ENCODE measurements around the gene AEN. TPM values are rescaled to one million over a fixed set of nuclear protein-coding genes. Genes with fewer than 3 reads are reported as not detected.
A peak's percentile ranks its signal among the peaks of the same experiment; 100 is the strongest.

AEN gene
- total RNA-seq, 2 experiments from 2014 or later: 40.7 to 43.7 TPM

DNA sequence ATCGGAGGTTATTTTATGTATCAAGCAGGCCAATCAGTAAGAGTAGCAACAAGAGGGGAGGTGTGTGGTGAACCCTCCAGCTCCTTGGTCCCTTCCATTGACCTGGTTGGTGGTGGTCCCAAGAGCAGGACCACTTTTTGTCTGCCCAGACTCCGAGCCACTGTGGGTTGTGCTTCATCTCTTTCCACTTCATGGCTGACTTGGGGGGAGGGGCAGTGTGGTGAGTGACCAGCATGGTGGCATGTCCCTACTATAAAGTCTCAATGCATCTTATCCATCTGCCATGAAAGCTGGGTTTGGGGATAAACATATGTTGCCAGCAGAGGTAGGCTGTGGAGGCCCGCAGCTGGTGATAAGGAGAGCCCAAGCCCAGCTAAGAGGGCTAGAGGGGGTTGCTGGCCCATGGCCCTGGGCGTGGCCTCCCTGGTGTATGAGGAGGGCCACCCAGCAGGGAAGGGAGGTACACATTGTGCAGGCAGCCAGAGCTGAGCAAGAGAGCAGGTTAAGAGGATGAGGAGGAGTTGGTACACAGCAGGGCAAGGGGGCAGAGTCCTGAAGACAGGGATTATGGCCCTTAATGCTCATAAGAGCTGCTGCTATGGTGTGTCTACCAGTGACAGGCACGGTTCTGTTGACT is 7.0 kb downstream of the AEN start:
- H3K9me3 Mint-ChIP-seq: no peaks in the 10 kb centered on the region
- DNase-seq (no peak), ATAC-seq (ENCODE audit: poor library complexity) (no peak)
- intact Hi-C loops (cut with DNase I, micrococcal nuclease): loop anchor here (10.0 kb wide), 4 partner anchors 387 to 707 kb away; partner anchors contain the start of genes POLG (in 2 of the 2) and FANCI (in 1 of the 2)
- Histone ChIP-seq H3K36me3 (ENCODE audit: insufficient read depth, low read length) (peaks cover 45% of the 10 kb centered on the region), H3K27ac (ENCODE audit: low read depth in 1 of 2, low read length in 2 of 2) (peak overlapping the region; percentile 65 to 75), H3K4me1 (ENCODE audit: insufficient read depth, low read length) (peaks cover 97% of the 10 kb centered on the region), H3K4me3 (ENCODE audit: low read length) (no peak overlapping the region), H3K9me3 (ENCODE audit: control insufficient read depth in 1 of 2, insufficient read depth in 1 of 2, low read length in 2 of 2) (no peaks in the 10 kb centered on the region), H3K27me3 (ENCODE audit: control insufficient read depth in 1 of 2, insufficient read depth in 2 of 2, low read length in 2 of 2) (no peaks in the 10 kb centered on the region)
- POLR2A ChIA-PET: interaction anchor here (0.7 to 6.2 kb wide), 7 partner anchors 20 to 267 kb away, joined by 3 to 83 read pairs (median 4); partner anchors contain the start of gene HAPLN3
- H3K4me1 Mint-ChIP-seq (ENCODE audit: low read depth): peaks cover 94% of the 10 kb centered on the region
- CTCF ChIA-PET: interaction anchor here (0.7 to 1.1 kb wide), 4 partner anchors 7 to 37 kb away, joined by 3 to 4 read pairs (median 3); no protein-coding TSS in a partner anchor
- peak overlapping the region; percentile 95 for H3K27ac Mint-ChIP-seq
- H3K36me3 Mint-ChIP-seq (ENCODE audit: low read depth): peaks cover 74% of the 10 kb centered on the region
- TF ChIP-seq, protein P1, sequence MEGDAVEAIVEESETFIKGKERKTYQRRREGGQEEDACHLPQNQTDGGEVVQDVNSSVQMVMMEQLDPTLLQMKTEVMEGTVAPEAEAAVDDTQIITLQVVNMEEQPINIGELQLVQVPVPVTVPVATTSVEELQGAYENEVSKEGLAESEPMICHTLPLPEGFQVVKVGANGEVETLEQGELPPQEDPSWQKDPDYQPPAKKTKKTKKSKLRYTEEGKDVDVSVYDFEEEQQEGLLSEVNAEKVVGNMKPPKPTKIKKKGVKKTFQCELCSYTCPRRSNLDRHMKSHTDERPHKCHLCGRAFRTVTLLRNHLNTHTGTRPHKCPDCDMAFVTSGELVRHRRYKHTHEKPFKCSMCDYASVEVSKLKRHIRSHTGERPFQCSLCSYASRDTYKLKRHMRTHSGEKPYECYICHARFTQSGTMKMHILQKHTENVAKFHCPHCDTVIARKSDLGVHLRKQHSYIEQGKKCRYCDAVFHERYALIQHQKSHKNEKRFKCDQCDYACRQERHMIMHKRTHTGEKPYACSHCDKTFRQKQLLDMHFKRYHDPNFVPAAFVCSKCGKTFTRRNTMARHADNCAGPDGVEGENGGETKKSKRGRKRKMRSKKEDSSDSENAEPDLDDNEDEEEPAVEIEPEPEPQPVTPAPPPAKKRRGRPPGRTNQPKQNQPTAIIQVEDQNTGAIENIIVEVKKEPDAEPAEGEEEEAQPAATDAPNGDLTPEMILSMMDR (IDR thresholded peaks at IDR 0.05): no peak
- no peaks in the 10 kb centered on the region for H3K27me3 Mint-ChIP-seq
- peak overlapping the region; percentile 75 for H3K4me3 Mint-ChIP-seq

DNA sequence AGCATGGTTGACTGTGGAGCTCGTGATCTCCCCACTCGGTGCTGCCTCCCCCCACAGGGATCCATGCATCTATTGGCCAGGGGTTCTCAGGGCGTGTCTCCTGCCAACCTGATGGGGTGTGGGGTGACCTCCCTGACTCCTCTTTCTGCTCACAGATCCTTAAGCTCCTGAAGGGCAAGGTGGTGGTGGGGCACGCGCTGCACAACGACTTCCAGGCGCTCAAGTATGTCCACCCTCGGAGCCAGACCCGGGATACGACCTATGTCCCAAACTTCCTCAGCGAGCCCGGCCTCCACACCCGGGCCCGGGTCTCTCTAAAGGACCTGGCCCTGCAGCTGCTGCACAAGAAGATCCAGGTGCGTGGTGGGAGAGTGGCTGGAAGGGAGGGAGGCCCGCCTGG is 7.9 kb downstream of the AEN start:
- POLR2A ChIA-PET: interaction anchor here (6.2 kb wide), 1 partner anchor 26 kb away, joined by 83 read pairs; no protein-coding TSS in a partner anchor
- Mint-ChIP-seq H3K36me3 (ENCODE audit: low read depth) (peaks cover 76% of the 10 kb centered on the region), H3K27me3 (no peaks in the 10 kb centered on the region)

DNA sequence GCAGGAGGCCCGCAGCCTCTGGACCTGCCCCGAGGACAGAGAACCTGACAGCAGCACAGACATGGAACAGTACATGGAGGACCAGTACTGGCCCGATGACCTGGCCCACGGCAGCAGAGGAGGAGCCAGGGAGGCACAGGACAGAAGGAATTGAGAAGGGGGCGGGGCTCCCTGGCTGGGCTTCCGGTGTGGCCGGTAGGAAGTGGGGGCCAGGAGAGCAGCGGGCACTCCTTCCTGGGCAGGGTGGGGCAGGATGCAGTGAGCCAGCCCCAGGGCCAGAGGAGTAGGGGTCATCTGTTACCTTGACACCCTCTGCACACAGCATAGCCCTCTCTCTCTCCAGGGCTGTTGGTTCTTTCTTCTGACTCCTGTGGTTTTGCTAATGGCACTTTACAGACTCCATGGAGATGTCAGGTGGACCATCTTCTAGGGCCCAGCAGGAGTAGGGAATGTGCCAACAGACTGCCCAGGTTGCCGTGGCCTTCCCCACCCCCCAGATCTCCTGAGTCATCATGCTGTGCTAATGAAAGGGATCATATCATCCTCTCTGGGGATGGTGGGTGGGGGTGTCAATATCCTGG is 9.1 kb downstream of the AEN start:
- Histone ChIP-seq H3K4me1 (ENCODE audit: insufficient read depth, low read length) (peaks cover 96% of the 10 kb centered on the region), H3K36me3 (ENCODE audit: insufficient read depth, low read length) (peaks cover 45% of the 10 kb centered on the region), H3K9me3 (ENCODE audit: control insufficient read depth in 1 of 2, insufficient read depth in 1 of 2, low read length in 2 of 2) (no peaks in the 10 kb centered on the region), H3K27ac (ENCODE audit: low read depth in 1 of 2, low read length in 2 of 2) (peak overlapping the region; percentile 47 to 65), H3K27me3 (ENCODE audit: control insufficient read depth in 1 of 2, insufficient read depth in 2 of 2, low read length in 2 of 2) (no peaks in the 10 kb centered on the region), H3K4me3 (ENCODE audit: low read length) (no peak overlapping the region)
- ATAC-seq (ENCODE audit: poor library complexity) (no peak), DNase-seq (peak in 2 of 14 experiments; percentile 43 to 72)
- Mint-ChIP-seq H3K9me3 (no peaks in the 10 kb centered on the region), H3K4me3 (peak overlapping the region; percentile 63), H3K27ac (peak overlapping the region; percentile 95), H3K36me3 (ENCODE audit: low read depth) (peaks cover 67% of the 10 kb centered on the region), H3K27me3 (no peaks in the 10 kb centered on the region), H3K4me1 (ENCODE audit: low read depth) (peaks cover 93% of the 10 kb centered on the region)
- ChIA-PET CTCF (no interaction called here), POLR2A (no interaction called here)
- TF ChIP-seq, protein P1 (IDR thresholded peaks at IDR 0.05): no peak
- intact Hi-C loops (cut with DNase I, micrococcal nuclease): no loop called here

More for the DNA sequence above, 7.9 kb downstream of the AEN start:
- CTCF ChIA-PET: no interaction called here
- Mint-ChIP-seq H3K9me3 (no peaks in the 10 kb centered on the region), H3K4me3 (peak overlapping the region; percentile 13), H3K4me1 (ENCODE audit: low read depth) (peaks cover 93% of the 10 kb centered on the region), H3K27ac (peak overlapping the region; percentile 95)
- DNase-seq (no peak), ATAC-seq (ENCODE audit: poor library complexity) (no peak)
- H3K27me3 ChIP-seq (ENCODE audit: control insufficient read depth in 1 of 2, insufficient read depth in 2 of 2, low read length in 2 of 2): no peaks in the 10 kb centered on the region
- intact Hi-C loops (cut with DNase I, micrococcal nuclease): loop anchor here (10.0 kb wide), 4 partner anchors 386 to 706 kb away; partner anchors contain the start of genes POLG (in 2 of the 2) and FANCI (in 1 of the 2)
- H3K27ac ChIP-seq (ENCODE audit: low read depth in 1 of 2, low read length in 2 of 2): peak overlapping the region; percentile 65 to 75
- no peak overlapping the region for H3K4me3 ChIP-seq (ENCODE audit: low read length)
- peaks cover 45% of the 10 kb centered on the region for H3K36me3 ChIP-seq (ENCODE audit: insufficient read depth, low read length)
- peaks cover 96% of the 10 kb centered on the region for H3K4me1 ChIP-seq (ENCODE audit: insufficient read depth, low read length)
- TF ChIP-seq, protein P1 (IDR thresholded peaks at IDR 0.05): no peak
- no peaks in the 10 kb centered on the region for H3K9me3 ChIP-seq (ENCODE audit: control insufficient read depth in 1 of 2, insufficient read depth in 1 of 2, low read length in 2 of 2)
